K562 (cell line): Measurements from ENCODE around the gene ARHGEF4. TPM values are rescaled to one million over a fixed set of nuclear protein-coding genes. Genes with fewer than 3 reads are reported as not detected.

Experiments used
- ATAC-seq: fragments of 200-7000 bp; cut with Tn5 transposase; 3 replicates; pipeline ENCODE4 v1.9.1; 2020; ENCODE audit warnings: moderate library complexity
- BruUV-seq: library from RNA; stranded (reverse); fragments of 400-500 nt; replicated peaks from 2 replicates; lab custom pipeline; 2021; lab: Mats Ljungman, UMichigan
- CTCF ChIA-PET: fragments of 300-600 bp; formaldehyde crosslinking; extraction: SDS; loops from one replicate; lab custom pipeline; 2021; ENCODE audit warnings: low intra/inter-chr PET ratio; lab: Yijun Ruan, JAX
- POLR2A ChIA-PET: fragments of 300-600, 350-650 bp; sonication (Branson Sonifier 250); formaldehyde crosslinking; extraction: SDS; loops from one replicate; lab custom pipeline; 2021; ENCODE audit warnings: antibody characterized with exemption, inconsistent platforms; lab: Yijun Ruan, JAX
- DNase-seq, 4 experiments: peaks; one replicate each; pipeline versions ENCODE4 v3.0.0 to v3.0.0-alpha.2; 2011 to 2018; ENCODE audit warnings: low spot score in 3 of 4, mixed read lengths in 3 of 4; ENCODE audit errors: extremely low read depth in 1 of 4
- FAIRE-seq: peaks from 2 replicates; lab custom pipeline; 2011; peaks lifted over from hg19 to GRCh38; lab: Jason Lieb, UNC
- H2AFZ ChIP-seq: 2 replicates; pipeline ENCODE4 v1.6.0; 2011; ENCODE audit warnings: low read depth, low read length, control low read depth, inconsistent platforms
- H3K27ac ChIP-seq: fragments of 200-600 bp; 3 replicates; pipeline ENCODE4 v1.8.0; 2011; ENCODE audit warnings: low read depth, mild to moderate bottlenecking, control low read depth, inconsistent platforms, low read length, moderate library complexity, mixed read lengths; ENCODE audit errors: extremely low read depth
- H3K27me3 ChIP-seq, 2 experiments: fragments of 300-600 bp in 1 of 2; 2 replicates in 1 of 2; 3 replicates in 1 of 2; pipeline versions ENCODE4 v1.6.0 to v1.8.0; 2011; ENCODE audit warnings: inconsistent platforms in 2 of 2, low read length in 2 of 2, mild to moderate bottlenecking in 1 of 2, mixed read lengths in 1 of 2, moderate library complexity in 1 of 2; ENCODE audit not compliant: control insufficient read depth in 2 of 2, insufficient read depth in 2 of 2
- H3K36me3 ChIP-seq: fragments of 300-600 bp; 3 replicates; pipeline ENCODE4 v1.8.0; 2011; ENCODE audit warnings: mild to moderate bottlenecking, low read length, inconsistent platforms; ENCODE audit not compliant: control insufficient read depth, insufficient read depth
- H3K4me1 ChIP-seq, 2 experiments: fragments of 200-600 bp in 1 of 2; replicated peaks in 1 of 2; 2 replicates in 1 of 2; 3 replicates in 1 of 2; pipeline versions ENCODE4 v1.5.1 to v1.8.0; 2011; ENCODE audit warnings: inconsistent platforms in 2 of 2, low read length in 2 of 2, mild to moderate bottlenecking in 1 of 2, mixed read lengths in 1 of 2, moderate library complexity in 1 of 2; ENCODE audit not compliant: control insufficient read depth in 2 of 2, insufficient read depth in 2 of 2
- H3K4me2 ChIP-seq: 2 replicates; pipeline ENCODE4 v1.6.1; 2011; ENCODE audit warnings: low read length, control low read depth, inconsistent platforms, mixed read lengths; ENCODE audit not compliant: insufficient read depth
- H3K4me3 ChIP-seq: fragments of 200-600 bp; sonication (generic), shearing (Covaris generic); 2 replicates; pipeline ENCODE4 v1.5.1; 2016; ENCODE audit warnings: control low read depth, inconsistent platforms
- H3K79me2 ChIP-seq: fragments of 200-600 bp; 3 replicates; pipeline ENCODE4 v1.8.0; 2011; ENCODE audit warnings: low read length, inconsistent platforms; ENCODE audit not compliant: control insufficient read depth, insufficient read depth
- H3K9ac ChIP-seq, 2 experiments: 2 replicates each; pipeline versions ENCODE4 v1.6.0 to v1.6.1; 2011; ENCODE audit warnings: low read depth in 2 of 2, low read length in 2 of 2, control low read depth in 1 of 2, inconsistent platforms in 1 of 2, mild to moderate bottlenecking in 1 of 2, mixed read lengths in 1 of 2; ENCODE audit not compliant: insufficient read depth in 1 of 2
- H3K9me1 ChIP-seq: one replicate; pipeline ENCODE4 v1.6.0; 2011; ENCODE audit warnings: inconsistent platforms, mild to moderate bottlenecking, low read length, moderate library complexity; ENCODE audit not compliant: control insufficient read depth, insufficient read depth
- H3K9me3 ChIP-seq: replicated peaks from 2 replicates; pipeline ENCODE4 v1.5.1; 2011; ENCODE audit warnings: low read depth, low read length, inconsistent platforms; ENCODE audit not compliant: control insufficient read depth, insufficient read depth
- H4K20me1 ChIP-seq: replicated peaks from 2 replicates; pipeline ENCODE4 v1.6.1; 2011; ENCODE audit warnings: low read length, inconsistent platforms, mixed read lengths; ENCODE audit not compliant: control insufficient read depth, insufficient read depth
- CLOCK ChIP-seq: fragments of 250-450 bp; sonication (Bioruptor Pico); IDR thresholded peaks from 2 replicates; pipeline ENCODE4 v1.4.0; 2020; ENCODE audit warnings: mild to moderate bottlenecking, moderate library complexity, borderline replicate concordance
- SMAD1 ChIP-seq: fragments of 150-350 bp; IDR thresholded peaks from 2 replicates; pipeline ENCODE4 v1.6.1; 2014; ENCODE audit warnings: low read length, low read depth; ENCODE audit not compliant: partially characterized antibody
- ZNF780A ChIP-seq: fragments of 250-450 bp; sonication (Bioruptor Pico); IDR thresholded peaks from 2 replicates; pipeline ENCODE4 v1.5.0; 2021; ENCODE audit warnings: mild to moderate bottlenecking
- WGBS: fragments of 100-300 bp; shearing (Covaris generic); methylation state at CpG from one replicate; pipeline ENCODE4 v1.1.6; 2016; ENCODE audit warnings: low coverage, mixed read lengths; ENCODE audit not compliant: insufficient coverage; ENCODE audit errors: missing lambda C conversion rate; 5-methylcytosine and 5-hydroxymethylcytosine counted together
- in situ Hi-C: fragments of 300-500 bp; cut with MboI; formaldehyde crosslinking; loops from 4 replicates; pipeline ENCODE4 v1.15.0; 2018; ENCODE audit warnings: inconsistent platforms, mixed read lengths
- intact Hi-C: fragments of 100-400 bp; cut with micrococcal nuclease; formaldehyde crosslinking; loops from 2 replicates; pipeline ENCODE4 v1.14.2; 2022
- polyA plus RNA-seq, 8 experiments: library from polyadenylated mRNA; depleted of rRNA in 4 of 8; stranded (reverse) in 5 of 8; unstranded in 3 of 8; fragments of >200 nt; fragmentation: Nextera tagmentation in 2 of 8; fragmentation: Illumina TruSeq in 1 of 8; extraction: Ambion mirVana in 2 of 8; extraction: Trizol in 1 of 8; gene quantifications; 2 replicates each; pipeline versions ENCODE4 v1.2.1 to v1.2.3, GENCODE V29; 2011 to 2014; ENCODE audit warnings: inconsistent platforms in 1 of 8, missing spikeins in 1 of 8
- total RNA-seq, 7 experiments: library from RNA; depleted of rRNA in 6 of 7; stranded (reverse); fragments of >200 nt in 6 of 7; fragmentation: Illumina TruSeq in 2 of 7; extraction: Trizol in 2 of 7; gene quantifications; 2 replicates each; pipeline versions ENCODE4 v1.2.1 to v1.2.3, GENCODE V29; 2011 to 2021; ENCODE audit warnings: low replicate concordance in 1 of 7

Gene ARHGEF4
- total and polyA plus RNA-seq, 9 of the 15 experiments (the other 6 are each of a cell fraction or from before 2014, with no cell fraction given) = not detected

- TF ChIP-seq CLOCK (no peak), SMAD1 (no peak)
- TF ChIP-seq, all 486 proteins: peak for 0
These were observed 34.1 kb downstream of the ARHGEF4 start (continued) for GRCh38 chr2:130870779-130871178.

- Histone ChIP-seq H3K9me3 (no peaks in the 10 kb centered on the region), H3K79me2 (no peaks in the 10 kb centered on the region), H3K4me1 (no peaks in the 10 kb centered on the region), H3K4me3 (no peak overlapping the region), H3K9me1 (no peaks in the 10 kb centered on the region), H3K27ac (no peak overlapping the region), H4K20me1 (no peaks in the 10 kb centered on the region), H3K36me3 (no peaks in the 10 kb centered on the region), H3K9ac (no peak overlapping the region), H3K4me2 (no peak overlapping the region), H2AFZ (no peak overlapping the region), H3K27me3 (peaks cover 13 to 62% of the 10 kb centered on the region in 2 experiments)
- intact Hi-C loops = no loop called here
- POLR2A ChIA-PET = interaction anchor here (0.5 kb wide), 1 partner anchor 133 kb away, joined by 3 read pairs; no protein-coding TSS in a partner anchor
- ATAC-seq = no peak
- TF ChIP-seq ZNF780A (CRISPR knock-in tag) = no peak
- in situ Hi-C loops = no loop called here
- no peak for DNase-seq
- no TSS peak for BruUV-seq
- CTCF ChIA-PET = no interaction called here
- no peak for FAIRE-seq
- WGBS = 2% methylated on average over 20 of the region's 20 CpGs
These were observed 35.4 kb downstream of the ARHGEF4 start for GRCh38 chr2:130871843-130872740.
